Measurements from ENCODE around the gene C1RL.

DNA sequence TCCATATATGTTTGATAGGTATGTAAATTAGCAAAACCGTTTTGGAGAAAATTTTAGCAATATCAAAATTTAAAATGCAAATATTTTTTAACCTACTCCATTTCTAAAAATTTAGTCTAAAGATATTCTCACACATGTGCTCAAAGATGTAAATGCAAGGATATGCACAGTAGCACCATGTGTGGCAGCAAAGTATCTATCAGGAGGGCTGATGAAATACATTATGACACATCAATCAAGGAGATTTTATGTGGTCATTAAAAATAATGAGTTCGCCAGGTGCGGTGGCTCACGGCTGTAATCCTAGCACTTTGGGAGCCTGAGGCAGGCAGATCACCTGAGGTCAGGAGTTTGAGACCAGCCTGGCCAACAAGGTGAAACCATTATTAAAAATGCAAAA, 8.8 kb downstream of the C1RL start:
- TF ChIP-seq, protein P1, sequence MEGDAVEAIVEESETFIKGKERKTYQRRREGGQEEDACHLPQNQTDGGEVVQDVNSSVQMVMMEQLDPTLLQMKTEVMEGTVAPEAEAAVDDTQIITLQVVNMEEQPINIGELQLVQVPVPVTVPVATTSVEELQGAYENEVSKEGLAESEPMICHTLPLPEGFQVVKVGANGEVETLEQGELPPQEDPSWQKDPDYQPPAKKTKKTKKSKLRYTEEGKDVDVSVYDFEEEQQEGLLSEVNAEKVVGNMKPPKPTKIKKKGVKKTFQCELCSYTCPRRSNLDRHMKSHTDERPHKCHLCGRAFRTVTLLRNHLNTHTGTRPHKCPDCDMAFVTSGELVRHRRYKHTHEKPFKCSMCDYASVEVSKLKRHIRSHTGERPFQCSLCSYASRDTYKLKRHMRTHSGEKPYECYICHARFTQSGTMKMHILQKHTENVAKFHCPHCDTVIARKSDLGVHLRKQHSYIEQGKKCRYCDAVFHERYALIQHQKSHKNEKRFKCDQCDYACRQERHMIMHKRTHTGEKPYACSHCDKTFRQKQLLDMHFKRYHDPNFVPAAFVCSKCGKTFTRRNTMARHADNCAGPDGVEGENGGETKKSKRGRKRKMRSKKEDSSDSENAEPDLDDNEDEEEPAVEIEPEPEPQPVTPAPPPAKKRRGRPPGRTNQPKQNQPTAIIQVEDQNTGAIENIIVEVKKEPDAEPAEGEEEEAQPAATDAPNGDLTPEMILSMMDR (IDR thresholded peaks at IDR 0.05; ENCODE audit: low read length): no peak
- TF ChIP-seq EZH2 (IDR thresholded peaks at IDR 0.05; ENCODE audit: borderline replicate concordance, low read length): no peak
